Sigmoid colon (tissue), 7 donors: ENCODE data around the gene CANT1. TPM values are rescaled to one million over a fixed set of nuclear protein-coding genes. Genes with fewer than 3 reads are reported as not detected.

Experiments
- DNase-seq: peaks from one replicate; pipeline ENCODE4 v3.0.0-alpha.2; 2019
- H3K27ac ChIP-seq, 4 donors: fragments of 200-600 bp; sonication (generic); one replicate each; pipeline ENCODE4 v1.5.1; 2016 to 2019; ENCODE audit warnings: mild to moderate bottlenecking in 1 of 4
- H3K27me3 ChIP-seq, 3 donors: fragments of 200-600 bp; sonication (generic); one replicate each; pipeline ENCODE4 v1.5.1; 2019; ENCODE audit warnings: mild to moderate bottlenecking in 1 of 3
- H3K36me3 ChIP-seq, 4 donors: fragments of 200-600 bp; sonication (generic); one replicate each; pipeline ENCODE4 v1.5.1; 2016 to 2019
- H3K4me1 ChIP-seq, 4 donors: fragments of 200-600 bp; sonication (generic); one replicate each; pipeline ENCODE4 v1.5.1; 2017 to 2019
- H3K4me3 ChIP-seq, 4 donors: fragments of 200-600 bp; sonication (generic); one replicate each; pipeline ENCODE4 v1.5.1; 2017 to 2019; ENCODE audit warnings: mild to moderate bottlenecking in 2 of 4, moderate library complexity in 1 of 4
- H3K9me3 ChIP-seq, 4 donors: fragments of 200-600 bp in 3 of 4; sonication (generic) in 3 of 4; one replicate each; pipeline versions ENCODE4 v1.5.1 to v1.6.1; 2013 to 2019
- EP300 ChIP-seq, 4 donors: sonication (generic); formaldehyde crosslinking; IDR thresholded peaks; one replicate each; pipeline ENCODE4 v1.6.1; 2017; ENCODE audit warnings: antibody characterized with exemption in 4 of 4
- POLR2A ChIP-seq, 2 donors: fragments of 450-650 bp; IDR thresholded peaks; one replicate each; pipeline ENCODE4 v1.6.1; 2016; ENCODE audit warnings: antibody characterized with exemption in 2 of 2, mild to moderate bottlenecking in 2 of 2, moderate library complexity in 2 of 2
- POLR2AphosphoS5 ChIP-seq, 4 donors: sonication (generic); formaldehyde crosslinking; IDR thresholded peaks; one replicate each; pipeline ENCODE4 v1.6.1; 2017; ENCODE audit warnings: antibody characterized with exemption in 4 of 4
- WGBS, 2 donors: extraction: QIAGEN DNeasy Blood & Tissue Kit; methylation state at CpG; one replicate each; pipeline ENCODE4 v1.1.7; 2013; 5-methylcytosine and 5-hydroxymethylcytosine counted together
- intact Hi-C: fragments of 100-400 bp; cut with DNase I; formaldehyde crosslinking; loops from one replicate; pipeline ENCODE4 v1.15.1; 2023
- polyA plus RNA-seq, 3 donors: library from polyadenylated mRNA; stranded (reverse); fragments of 200-250 nt; gene quantifications; one replicate each; pipeline ENCODE4 v1.2.3, GENCODE V29; 2013
- total RNA-seq, 4 donors: library from RNA; depleted of rRNA; stranded (reverse); fragments of >200 nt; gene quantifications; one replicate each; pipeline ENCODE4 v1.1.0, GENCODE V29; 2016
- TF ChIP-seq, protein P1 (sequence below), 4 experiments: fragments of 450-650 bp in 3 of 4; fragments of 200-600 bp in 1 of 4; IDR thresholded peaks; one replicate each; pipeline ENCODE4 v1.5.1; 2016 to 2019; ENCODE audit warnings: antibody characterized with exemption in 4 of 4, mild to moderate bottlenecking in 3 of 4, moderate library complexity in 2 of 4
- donor health status: healthy with polysubstance abuse.
- donor health status: Bipolar disorder and iron deficiency.
- donor health status: healthy.

Gene CANT1
- total and polyA plus RNA-seq, 7 donors, result 11.1 to 132 (median 19.1) TPM

DNA sequence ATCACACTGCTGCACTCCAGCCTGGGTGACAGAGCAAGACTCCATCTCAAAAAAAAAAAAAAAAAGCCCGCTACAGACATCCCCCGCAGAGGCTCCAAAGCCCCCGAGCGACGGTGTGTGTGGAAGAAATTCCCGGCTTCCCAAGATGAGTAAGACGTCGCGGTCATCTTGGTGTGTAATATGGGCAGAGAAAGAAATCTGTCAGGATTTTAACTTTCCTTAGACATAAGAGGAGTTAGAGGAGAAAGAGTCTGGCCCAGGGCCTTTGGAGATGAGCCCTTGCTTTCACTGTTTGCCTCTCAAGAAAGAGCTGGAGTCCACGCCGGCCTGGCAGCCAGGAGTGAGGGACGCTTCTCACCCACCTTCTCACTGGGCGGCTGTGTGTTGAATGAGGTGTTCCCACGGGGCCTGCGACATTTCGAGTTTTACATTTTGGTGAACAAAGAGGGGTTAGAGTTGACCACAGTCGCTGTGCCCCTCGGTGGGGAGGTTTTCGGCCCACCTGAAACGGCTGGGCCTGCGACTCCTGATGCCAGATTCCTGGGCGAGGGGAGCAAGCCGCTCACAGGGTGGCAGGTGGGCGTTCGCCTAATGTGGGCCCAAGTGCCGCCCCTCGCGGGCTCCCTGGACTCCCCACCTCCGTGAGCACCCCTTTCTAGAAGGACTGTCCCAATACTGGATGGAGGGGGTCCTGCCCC lies 32.3 kb upstream of the CANT1 start:
- no peaks in the 10 kb centered on the region for H3K9me3 ChIP-seq
- H3K4me1 ChIP-seq, result peaks cover 0 to 15% (median 7%) of the 10 kb centered on the region in 4 donors
- no peaks in the 10 kb centered on the region for H3K36me3 ChIP-seq
- WGBS, 2 donors, result 86 to 91% methylated on average over 29 of the region's 29 CpGs
- no peak overlapping the region for H3K4me3 ChIP-seq
- H3K27me3 ChIP-seq, result no peaks in the 10 kb centered on the region
- peak; percentile 62 for DNase-seq
- TF ChIP-seq POLR2AphosphoS5 (IDR thresholded peaks at IDR 0.05) (no peak), EP300 (IDR thresholded peaks at IDR 0.05) (no peak), POLR2A (IDR thresholded peaks at IDR 0.05) (no peak)
- TF ChIP-seq, protein P1, sequence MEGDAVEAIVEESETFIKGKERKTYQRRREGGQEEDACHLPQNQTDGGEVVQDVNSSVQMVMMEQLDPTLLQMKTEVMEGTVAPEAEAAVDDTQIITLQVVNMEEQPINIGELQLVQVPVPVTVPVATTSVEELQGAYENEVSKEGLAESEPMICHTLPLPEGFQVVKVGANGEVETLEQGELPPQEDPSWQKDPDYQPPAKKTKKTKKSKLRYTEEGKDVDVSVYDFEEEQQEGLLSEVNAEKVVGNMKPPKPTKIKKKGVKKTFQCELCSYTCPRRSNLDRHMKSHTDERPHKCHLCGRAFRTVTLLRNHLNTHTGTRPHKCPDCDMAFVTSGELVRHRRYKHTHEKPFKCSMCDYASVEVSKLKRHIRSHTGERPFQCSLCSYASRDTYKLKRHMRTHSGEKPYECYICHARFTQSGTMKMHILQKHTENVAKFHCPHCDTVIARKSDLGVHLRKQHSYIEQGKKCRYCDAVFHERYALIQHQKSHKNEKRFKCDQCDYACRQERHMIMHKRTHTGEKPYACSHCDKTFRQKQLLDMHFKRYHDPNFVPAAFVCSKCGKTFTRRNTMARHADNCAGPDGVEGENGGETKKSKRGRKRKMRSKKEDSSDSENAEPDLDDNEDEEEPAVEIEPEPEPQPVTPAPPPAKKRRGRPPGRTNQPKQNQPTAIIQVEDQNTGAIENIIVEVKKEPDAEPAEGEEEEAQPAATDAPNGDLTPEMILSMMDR (IDR thresholded peaks at IDR 0.05), result no peak
- no peak overlapping the region for H3K27ac ChIP-seq
- intact Hi-C loops, result loop anchor here (1.0 kb wide), 1 partner anchor 23 kb away; no protein-coding TSS in a partner anchor

DNA sequence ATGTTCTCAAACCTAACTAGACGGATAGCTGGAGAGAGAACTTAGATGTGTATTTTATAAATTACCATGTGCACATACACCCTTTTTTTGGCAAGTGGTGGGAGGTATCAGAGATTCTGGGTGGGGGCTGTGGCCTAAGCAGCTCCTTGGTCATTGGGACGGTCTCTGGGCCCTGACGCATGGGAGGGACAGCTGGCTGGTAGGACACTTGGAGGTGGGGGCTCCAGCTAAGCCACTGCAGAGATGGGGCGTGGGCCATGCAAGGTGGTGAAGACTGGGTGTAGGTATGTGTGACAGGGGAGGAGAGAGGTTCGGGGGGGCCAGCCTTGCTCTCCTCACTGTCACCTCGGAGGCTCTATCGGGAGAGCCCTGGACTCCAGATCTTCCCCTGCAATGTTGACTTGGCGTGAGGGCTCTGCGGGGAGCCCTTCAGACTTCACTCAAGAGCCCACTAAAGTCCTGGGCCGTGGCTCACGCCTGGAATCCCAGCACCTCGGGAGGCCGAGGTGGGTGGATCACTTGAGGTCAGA lies 31.5 kb upstream of the CANT1 start:
- 89 to 93% methylated on average over 13 of the region's 13 CpGs for WGBS, 2 donors
- intact Hi-C loops, result no loop called here
- H3K9me3 ChIP-seq, result no peaks in the 10 kb centered on the region
- DNase-seq, result peak; percentile 64
- no peak overlapping the region for H3K27ac ChIP-seq
- no peak overlapping the region for H3K4me3 ChIP-seq
- no peak for TF ChIP-seq POLR2AphosphoS5 (IDR thresholded peaks at IDR 0.05)
- TF ChIP-seq POLR2A (IDR thresholded peaks at IDR 0.05), result no peak
- TF ChIP-seq, protein P1 (IDR thresholded peaks at IDR 0.05), result no peak
- no peak for TF ChIP-seq EP300 (IDR thresholded peaks at IDR 0.05)
- peaks cover 0 to 13% (median 2%) of the 10 kb centered on the region in 4 donors for H3K4me1 ChIP-seq
- H3K36me3 ChIP-seq, result no peaks in the 10 kb centered on the region
- no peaks in the 10 kb centered on the region for H3K27me3 ChIP-seq

DNA sequence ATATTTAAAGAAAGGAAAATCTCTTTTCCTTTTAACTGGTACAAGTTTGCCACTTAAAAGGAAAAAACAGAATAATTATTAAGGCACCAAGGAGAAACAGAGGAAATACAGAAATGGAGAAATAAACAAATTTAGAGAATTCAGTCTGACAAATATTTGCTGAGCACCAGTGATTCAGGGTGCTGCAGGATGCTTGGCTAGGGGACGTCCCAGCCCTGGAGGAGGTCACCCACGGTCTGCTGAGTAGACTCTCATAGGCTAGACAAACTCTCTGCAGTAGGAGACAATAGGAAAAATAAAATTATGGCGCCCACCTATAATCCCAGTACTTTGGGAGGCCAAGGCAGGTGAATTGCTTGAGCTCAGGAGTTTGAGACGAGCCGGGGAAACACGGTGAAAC lies 30.3 kb upstream of the CANT1 start:
- Histone ChIP-seq H3K9me3 (no peaks in the 10 kb centered on the region), H3K36me3 (no peaks in the 10 kb centered on the region), H3K27me3 (no peaks in the 10 kb centered on the region), H3K4me1 (peaks cover 0 to 10% (median 0%) of the 10 kb centered on the region in 4 donors), H3K27ac (no peak overlapping the region), H3K4me3 (no peak overlapping the region)
- TF ChIP-seq POLR2AphosphoS5 (IDR thresholded peaks at IDR 0.05) (no peak), EP300 (IDR thresholded peaks at IDR 0.05) (no peak), POLR2A (IDR thresholded peaks at IDR 0.05) (no peak)
- TF ChIP-seq, protein P1 (IDR thresholded peaks at IDR 0.05), result no peak
- intact Hi-C loops, result no loop called here
- WGBS, 2 donors, result 91 to 93% methylated on average over 6 of the region's 6 CpGs
- no peak for DNase-seq

DNA sequence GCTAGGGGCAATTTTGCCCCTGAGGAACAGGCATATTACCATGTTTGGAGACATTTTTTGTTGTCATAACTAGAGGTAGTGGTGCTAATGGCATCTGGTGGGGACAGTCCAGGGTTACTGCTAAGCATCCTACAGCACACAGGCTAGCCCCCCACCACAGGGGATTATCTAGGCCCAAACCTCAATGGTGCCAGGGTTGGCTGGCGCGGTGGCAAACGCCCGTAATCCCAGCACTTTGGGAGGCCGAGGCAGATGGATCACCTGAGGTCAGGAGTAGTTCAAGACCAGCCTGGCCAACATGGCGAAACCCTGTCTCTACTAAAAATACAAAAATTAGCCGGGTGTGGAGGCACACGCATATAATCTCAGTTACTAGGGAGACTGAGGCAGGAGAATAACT lies 29.6 kb upstream of the CANT1 start:
- TF ChIP-seq EP300 (IDR thresholded peaks at IDR 0.05) (no peak), POLR2A (IDR thresholded peaks at IDR 0.05) (no peak), POLR2AphosphoS5 (IDR thresholded peaks at IDR 0.05) (no peak)
- TF ChIP-seq, protein P1 (IDR thresholded peaks at IDR 0.05), result no peak
- Histone ChIP-seq H3K4me1 (peaks cover 0 to 18% (median 2%) of the 10 kb centered on the region in 4 donors), H3K9me3 (no peaks in the 10 kb centered on the region), H3K4me3 (no peak overlapping the region), H3K27me3 (no peaks in the 10 kb centered on the region), H3K27ac (peak overlapping the region in 3 of 4 donors; percentile 31 to 69 (median 53)), H3K36me3 (no peaks in the 10 kb centered on the region)
- intact Hi-C loops, result no loop called here
- peak; percentile 36 for DNase-seq
- WGBS, 2 donors, result 94 to 96% methylated on average over 8 of the region's 8 CpGs
